Activated CD8-positive, alpha-beta T cell treated with anti-CD3 and anti-CD28 coated beads for 36 hours (primary cell): ENCODE data around the gene JMJD1C. TPM values are rescaled to one million over a fixed set of nuclear protein-coding genes. Genes with fewer than 3 reads are reported as not detected.
A peak's percentile ranks its signal among the peaks of the same experiment; 100 is the strongest.

Source experiments
- ATAC-seq: fragments of 200-7000 bp; cut with Tn5 transposase; one replicate; pipeline ENCODE4 v1.10.0; 2021; ENCODE audit warnings: mild to moderate bottlenecking, moderate library complexity
- CTCF ChIA-PET: fragments of 350-600 bp; sonication (Branson Sonifier 250); formaldehyde crosslinking; loops from one replicate; lab custom pipeline; 2021; ENCODE audit warnings: antibody characterized with exemption; lab: Charles Lee
- POLR2A ChIA-PET: fragments of 350-600 bp; sonication (Branson Sonifier 250); formaldehyde crosslinking; loops from one replicate; lab custom pipeline; 2021; ENCODE audit warnings: antibody characterized with exemption; lab: Charles Lee
- DNase-seq: peaks from one replicate; pipeline ENCODE4 v3.0.0-alpha.2; 2020
- H3K27ac Mint-ChIP-seq: one replicate; pipeline ENCODE4 v1.8.0; 2021; ENCODE audit warnings: mild to moderate bottlenecking, mixed read lengths
- H3K27me3 Mint-ChIP-seq: one replicate; pipeline ENCODE4 v1.8.0; 2021; ENCODE audit warnings: mixed read lengths
- H3K36me3 Mint-ChIP-seq: one replicate; pipeline ENCODE4 v1.8.0; 2021; ENCODE audit warnings: low read depth, mixed read lengths
- H3K4me1 Mint-ChIP-seq: one replicate; pipeline ENCODE4 v1.8.0; 2021; ENCODE audit warnings: low read depth, mixed read lengths
- H3K4me3 Mint-ChIP-seq: one replicate; pipeline ENCODE4 v1.8.0; 2021; ENCODE audit warnings: mild to moderate bottlenecking, moderate library complexity, mixed read lengths
- H3K9me3 Mint-ChIP-seq: one replicate; pipeline ENCODE4 v1.8.0; 2021; ENCODE audit warnings: mixed read lengths
- CTCF ChIP-seq: fragments of 200-600 bp; IDR thresholded peaks from one replicate; pipeline ENCODE4 v1.8.0; 2022; ENCODE audit warnings: antibody characterized with exemption, mild to moderate bottlenecking
- intact Hi-C: fragments of 100-400 bp; cut with micrococcal nuclease; formaldehyde crosslinking; loops from one replicate; pipeline ENCODE4 v1.10.0; 2022
- total RNA-seq, 2 experiments: library from RNA; stranded (reverse); gene quantifications; one replicate each; pipeline ENCODE4 v1.2.3, GENCODE V29; 2021

The JMJD1C gene
- total RNA-seq, 2 experiments from 2014 or later, result 45.2 to 48.1 TPM

DNA sequence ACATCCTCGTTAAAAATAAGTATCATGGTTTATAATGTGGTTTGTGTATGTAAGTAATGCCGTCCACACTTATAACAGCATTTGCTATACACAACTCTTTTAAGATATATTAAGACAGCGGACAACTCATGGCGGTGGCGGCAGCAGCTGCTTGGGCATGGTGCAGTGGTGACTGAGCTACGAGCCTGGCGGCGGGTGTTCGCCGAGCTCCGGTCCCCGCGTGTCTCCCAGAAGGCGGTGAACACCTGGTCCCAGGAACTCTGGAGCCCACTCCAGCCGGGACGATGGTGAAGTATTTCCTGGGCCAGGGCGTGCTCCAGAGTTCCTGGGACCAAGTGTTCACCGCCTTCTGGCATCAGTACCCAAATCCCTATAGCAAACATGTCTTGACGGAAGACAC lies 38.8 kb downstream of the JMJD1C start:
- no peak for DNase-seq
- Mint-ChIP-seq H3K27ac (no peak overlapping the region), H3K4me3 (no peak overlapping the region), H3K9me3 (peaks cover 3% of the 10 kb centered on the region), H3K4me1 (peaks cover 33% of the 10 kb centered on the region), H3K27me3 (no peaks in the 10 kb centered on the region), H3K36me3 (peaks cover 13% of the 10 kb centered on the region)
- CTCF ChIA-PET, result no interaction called here
- no peak for TF ChIP-seq CTCF
- intact Hi-C loops, result no loop called here
- POLR2A ChIA-PET, result no interaction called here
- no peak for ATAC-seq

GRCh38 chr10:63425512-63425911 lies 40.3 kb downstream of the JMJD1C start:
- CTCF ChIA-PET, result interaction anchor here (1.5 kb wide), 1 partner anchor 11 kb away, joined by 6 read pairs; no protein-coding TSS in a partner anchor
- POLR2A ChIA-PET, result interaction anchor here (0.7 kb wide), 1 partner anchor 13 kb away, joined by 3 read pairs; no protein-coding TSS in a partner anchor

GRCh38 chr10:63424576-63424975 lies 41.2 kb downstream of the JMJD1C start:
- Mint-ChIP-seq H3K36me3 (peaks cover 1% of the 10 kb centered on the region), H3K27me3 (no peaks in the 10 kb centered on the region), H3K27ac (no peak overlapping the region), H3K9me3 (no peaks in the 10 kb centered on the region), H3K4me1 (peaks cover 32% of the 10 kb centered on the region), H3K4me3 (no peak overlapping the region)
- ATAC-seq, result no peak
- no peak for TF ChIP-seq CTCF
- DNase-seq, result no peak
- CTCF ChIA-PET, result interaction anchor here (1.5 kb wide), 1 partner anchor 11 kb away, joined by 6 read pairs; no protein-coding TSS in a partner anchor
- POLR2A ChIA-PET, result interaction anchor here (0.7 kb wide), 1 partner anchor 209 kb away, joined by 3 read pairs; no protein-coding TSS in a partner anchor
- intact Hi-C loops, result no loop called here

More at GRCh38 chr10:63425512-63425911, 40.3 kb downstream of the JMJD1C start:
- Mint-ChIP-seq H3K9me3 (no peaks in the 10 kb centered on the region), H3K4me1 (peaks cover 35% of the 10 kb centered on the region), H3K36me3 (peaks cover 4% of the 10 kb centered on the region), H3K4me3 (no peak overlapping the region), H3K27ac (no peak overlapping the region), H3K27me3 (no peaks in the 10 kb centered on the region)
- DNase-seq, result no peak
- intact Hi-C loops, result no loop called here
- TF ChIP-seq CTCF, result no peak
- ATAC-seq, result no peak

GRCh38 chr10:63423494-63423893 lies 42.3 kb downstream of the JMJD1C start:
- Mint-ChIP-seq H3K4me3 (no peak overlapping the region), H3K36me3 (peaks cover 1% of the 10 kb centered on the region), H3K4me1 (peaks cover 26% of the 10 kb centered on the region), H3K9me3 (no peaks in the 10 kb centered on the region), H3K27me3 (no peaks in the 10 kb centered on the region), H3K27ac (peak overlapping the region; percentile 63)
- DNase-seq, result no peak
- ChIA-PET CTCF (no interaction called here), POLR2A (no interaction called here)
- ATAC-seq, result no peak
- intact Hi-C loops, result no loop called here
- TF ChIP-seq CTCF, result no peak

GRCh38 chr10:63421591-63421990 lies 44.2 kb downstream of the JMJD1C start:
- Mint-ChIP-seq H3K27ac (peak overlapping the region; percentile 95), H3K27me3 (no peaks in the 10 kb centered on the region), H3K9me3 (no peaks in the 10 kb centered on the region), H3K4me1 (peaks cover 40% of the 10 kb centered on the region), H3K36me3 (peaks cover 1% of the 10 kb centered on the region), H3K4me3 (peak overlapping the region; percentile 32)
- no peak for TF ChIP-seq CTCF
- ChIA-PET POLR2A (interaction anchor here (1.1 kb wide), 1 partner anchor 10 kb away, joined by 3 read pairs; no protein-coding TSS in a partner anchor), CTCF (no interaction called here)
- intact Hi-C loops, result no loop called here
- peak; percentile 92 for ATAC-seq
- DNase-seq, result peak; percentile 26
